MM.1S (cell line): ENCODE measurements around the gene CPAMD8.

Experiments
- DNase-seq: peaks from one replicate; pipeline ENCODE4 v3.0.0-alpha.2; 2015
- H2AFZ ChIP-seq: fragments of 300-600 bp; sonication (generic); 2 replicates; pipeline ENCODE4 v1.6.0; 2016; ENCODE audit warnings: antibody characterized with exemption, low read length
- H3F3A ChIP-seq: fragments of 300-600 bp; sonication (generic); 2 replicates; pipeline ENCODE4 v1.6.1; 2016; ENCODE audit warnings: mild to moderate bottlenecking, antibody characterized with exemption, low read length, moderate library complexity, mixed read lengths; ENCODE audit not compliant: insufficient read depth
- H3K27ac ChIP-seq: fragments of 300-600 bp; sonication (generic); 2 replicates; pipeline ENCODE4 v1.5.1; 2016; ENCODE audit warnings: mild to moderate bottlenecking, low read length
- H3K27me3 ChIP-seq: fragments of 300-600 bp; sonication (generic); replicated peaks from 2 replicates; pipeline ENCODE4 v1.6.0; 2016; ENCODE audit warnings: low read length; ENCODE audit not compliant: insufficient read depth
- H3K36me3 ChIP-seq: fragments of 300-600 bp; sonication (generic); replicated peaks from 2 replicates; pipeline ENCODE4 v1.6.1; 2016; ENCODE audit warnings: mild to moderate bottlenecking, low read length, mixed read lengths; ENCODE audit not compliant: insufficient read depth
- H3K4me1 ChIP-seq: fragments of 300-600 bp; sonication (generic); 2 replicates; pipeline ENCODE4 v1.6.1; 2016; ENCODE audit warnings: low read length, mixed read lengths
- H3K4me2 ChIP-seq: fragments of 300-600 bp; sonication (generic); 2 replicates; pipeline ENCODE4 v1.6.0; 2016; ENCODE audit warnings: low read depth, low read length
- H3K4me3 ChIP-seq: fragments of 300-600 bp; sonication (generic); 2 replicates; pipeline ENCODE4 v1.5.1; 2016; ENCODE audit warnings: low read length, mixed read lengths
- H3K79me2 ChIP-seq: fragments of 300-600 bp; sonication (generic); 2 replicates; pipeline ENCODE4 v1.6.1; 2016; ENCODE audit warnings: mixed run types, low read length, mixed read lengths
- H3K9ac ChIP-seq: fragments of 300-600 bp; sonication (generic); 2 replicates; pipeline ENCODE4 v1.6.1; 2016; ENCODE audit warnings: low read length, mixed read lengths
- H3K9me2 ChIP-seq: fragments of 300-600 bp; sonication (generic); replicated peaks from 2 replicates; pipeline ENCODE4 v1.6.1; 2016; ENCODE audit warnings: mild to moderate bottlenecking, low read length, mixed read lengths; ENCODE audit not compliant: insufficient read depth
- H3K9me3 ChIP-seq: fragments of 300-600 bp; sonication (generic); replicated peaks from 2 replicates; pipeline ENCODE4 v1.6.1; 2016; ENCODE audit warnings: mild to moderate bottlenecking, low read length, mixed read lengths; ENCODE audit not compliant: insufficient read depth
- H4K20me1 ChIP-seq: fragments of 300-600 bp; sonication (generic); 2 replicates; pipeline ENCODE4 v1.6.1; 2016; ENCODE audit warnings: mild to moderate bottlenecking, low read length, moderate library complexity, mixed read lengths; ENCODE audit not compliant: insufficient read depth
- CTCF ChIP-seq: fragments of 300-600 bp; sonication (generic); IDR thresholded peaks from 2 replicates; pipeline ENCODE4 v1.5.1; 2016; ENCODE audit warnings: antibody characterized with exemption, low read length, mixed read lengths
- EZH2 ChIP-seq: fragments of 300-600 bp; sonication (generic); optimal IDR thresholded peaks from 2 replicates; pipeline ENCODE3; 2017; ENCODE audit warnings: low read depth, mild to moderate bottlenecking, antibody characterized with exemption, low read length, mixed read lengths
- EZH2phosphoT487 ChIP-seq: fragments of 300-600 bp; sonication (generic); IDR thresholded peaks from 2 replicates; pipeline ENCODE4 v1.6.1; 2018; ENCODE audit warnings: antibody characterized with exemption, low read length

The CPAMD8 gene

GRCh38 chr19:17074634-17075034 is 48.0 kb upstream of the CPAMD8 start:
- TF ChIP-seq EZH2: no peak
- no peak for TF ChIP-seq EZH2phosphoT487
- no peak for TF ChIP-seq CTCF
- peak overlapping the region; percentile 71 for H2AFZ ChIP-seq
- H4K20me1 ChIP-seq: no peaks in the 10 kb centered on the region
- H3K27ac ChIP-seq: peak overlapping the region; percentile 65
- H3K4me2 ChIP-seq: peak overlapping the region; percentile 86
- H3K9ac ChIP-seq: peak overlapping the region; percentile 85
- H3K9me2 ChIP-seq: no peaks in the 10 kb centered on the region
- H3F3A ChIP-seq: peaks cover 25% of the 10 kb centered on the region
- peaks cover 76% of the 10 kb centered on the region for H3K79me2 ChIP-seq
- H3K4me1 ChIP-seq: peaks cover 16% of the 10 kb centered on the region
- no peaks in the 10 kb centered on the region; the same call in 1 of the 2 replicates for H3K36me3 ChIP-seq
- no peaks in the 10 kb centered on the region for H3K27me3 ChIP-seq
- no peak for DNase-seq
- H3K9me3 ChIP-seq: no peaks in the 10 kb centered on the region
- H3K4me3 ChIP-seq: peak overlapping the region; percentile 88

GRCh38 chr19:17073869-17074633 is 47.4 kb upstream of the CPAMD8 start:
- Histone ChIP-seq H3K4me3 (peak overlapping the region; percentile 88), H3K79me2 (peaks cover 70% of the 10 kb centered on the region), H3K4me2 (peak overlapping the region; percentile 86), H3K9ac (peak overlapping the region; percentile 85; the same call in 1 of the 2 replicates), H3K9me3 (no peaks in the 10 kb centered on the region), H4K20me1 (no peaks in the 10 kb centered on the region), H3F3A (peaks cover 19% of the 10 kb centered on the region), H2AFZ (peak overlapping the region; percentile 71), H3K9me2 (no peaks in the 10 kb centered on the region), H3K36me3 (no peaks in the 10 kb centered on the region; the same call in 1 of the 2 replicates), H3K27me3 (no peaks in the 10 kb centered on the region), H3K4me1 (peaks cover 11% of the 10 kb centered on the region), H3K27ac (peak overlapping the region; percentile 65; the same call in 1 of the 2 replicates)
- peak; percentile 85 for DNase-seq
- TF ChIP-seq CTCF (no peak), EZH2 (no peak), EZH2phosphoT487 (no peak)

GRCh38 chr19:17070912-17071311 is 44.3 kb upstream of the CPAMD8 start:
- Histone ChIP-seq H3K27ac (no peak overlapping the region), H3K9me3 (no peaks in the 10 kb centered on the region), H3K9me2 (no peaks in the 10 kb centered on the region), H3F3A (peaks cover 11% of the 10 kb centered on the region), H3K4me3 (no peak overlapping the region), H3K4me2 (no peak overlapping the region), H2AFZ (no peak overlapping the region), H4K20me1 (0 out of 2 replicates have a peak, but pooled peaks cover 4% of the 10 kb centered on the region), H3K27me3 (no peaks in the 10 kb centered on the region), H3K79me2 (peaks cover 41% of the 10 kb centered on the region), H3K36me3 (no peaks in the 10 kb centered on the region; the same call in 1 of the 2 replicates), H3K4me1 (peaks cover 3% of the 10 kb centered on the region; the same call in 1 of the 2 replicates), H3K9ac (no peak overlapping the region)
- DNase-seq: no peak
- TF ChIP-seq EZH2phosphoT487 (no peak), EZH2 (no peak), CTCF (no peak)
